RKO (cell line): ENCODE results near the gene STIMATE.
A peak's percentile ranks its signal among the peaks of the same experiment; 100 is the strongest.

Experiments
- DNase-seq: peaks from one replicate; pipeline ENCODE4 v3.0.0-alpha.2; 2016; ENCODE audit warnings: low spot score

The STIMATE gene

GRCh38 chr3:52866427-52866826 is 30.9 kb downstream of the STIMATE start:
- no peak for DNase-seq

- no peak for DNase-seq
Measured at GRCh38 chr3:52865994-52866393, 31.4 kb downstream of the STIMATE start.

DNA sequence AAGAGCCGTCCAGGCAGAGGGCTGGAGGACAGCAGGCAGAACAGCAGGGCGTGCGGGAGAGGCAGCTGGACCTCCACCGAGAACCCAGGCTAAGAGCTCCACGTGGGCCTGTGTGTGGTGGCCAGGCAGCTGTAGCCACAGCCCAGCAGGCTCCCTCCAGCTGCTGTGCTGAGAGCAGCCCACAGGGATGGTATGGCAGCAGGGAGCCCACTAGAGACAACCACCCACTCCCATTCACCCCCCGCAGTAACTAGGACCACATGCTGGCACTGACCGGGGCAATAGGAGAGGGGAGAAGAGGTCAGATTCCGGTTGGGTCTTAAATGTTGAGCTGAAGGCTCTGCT is 37.0 kb downstream of the STIMATE start:
- no peak for DNase-seq

- DNase-seq, result no peak
Measured at GRCh38 chr3:52859686-52860423, 37.5 kb downstream of the STIMATE start.

DNA sequence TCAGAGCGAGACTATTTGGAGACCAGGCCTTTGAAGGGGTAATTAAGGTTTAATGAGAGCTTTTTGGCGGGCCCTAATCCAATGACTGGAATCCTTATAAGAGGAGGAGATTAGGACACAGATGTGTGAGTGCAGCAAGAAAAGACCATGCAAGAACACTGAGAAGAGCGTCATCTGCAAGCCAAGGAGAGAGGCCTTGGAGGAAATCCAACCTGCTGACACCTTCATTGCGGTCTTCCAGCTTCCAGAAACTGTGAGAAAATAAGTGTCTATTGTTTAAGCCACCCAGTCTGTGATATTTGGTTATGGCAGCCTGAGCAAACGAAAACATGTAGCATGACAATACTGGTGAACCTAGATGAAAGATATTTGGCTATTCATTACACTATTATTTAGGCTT is 39.5 kb downstream of the STIMATE start:
- no peak for DNase-seq

DNA sequence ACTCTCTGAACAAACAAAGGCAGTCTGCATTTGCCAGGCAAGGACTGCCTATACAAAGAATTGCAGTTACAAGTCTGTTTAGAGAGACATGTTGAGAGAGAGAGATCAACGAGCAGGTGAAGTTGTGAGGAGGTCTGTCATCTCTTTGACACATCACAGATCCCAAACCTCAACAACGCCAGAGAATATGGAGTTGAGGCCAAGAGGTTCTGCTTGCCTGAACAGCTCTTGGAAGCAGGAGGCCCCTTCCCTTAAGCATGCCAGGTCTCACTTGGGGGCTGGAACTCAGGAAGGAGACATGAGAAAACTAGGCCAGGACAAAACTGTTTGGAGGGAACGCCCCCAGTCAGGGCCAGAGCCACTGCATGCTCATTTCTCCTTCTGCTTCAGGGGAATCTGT is 40.2 kb downstream of the STIMATE start:
- DNase-seq, result no peak

- DNase-seq, result no peak
Measured at GRCh38 chr3:52856666-52857065, 40.7 kb downstream of the STIMATE start.

- no peak for DNase-seq
Measured at GRCh38 chr3:52854013-52854412, 43.3 kb downstream of the STIMATE start.

GRCh38 chr3:52852419-52852818 is 44.9 kb downstream of the STIMATE start:
- DNase-seq, result no peak

GRCh38 chr3:52851348-52851747 is 46.0 kb downstream of the STIMATE start:
- DNase-seq, result peak; percentile 66

DNA sequence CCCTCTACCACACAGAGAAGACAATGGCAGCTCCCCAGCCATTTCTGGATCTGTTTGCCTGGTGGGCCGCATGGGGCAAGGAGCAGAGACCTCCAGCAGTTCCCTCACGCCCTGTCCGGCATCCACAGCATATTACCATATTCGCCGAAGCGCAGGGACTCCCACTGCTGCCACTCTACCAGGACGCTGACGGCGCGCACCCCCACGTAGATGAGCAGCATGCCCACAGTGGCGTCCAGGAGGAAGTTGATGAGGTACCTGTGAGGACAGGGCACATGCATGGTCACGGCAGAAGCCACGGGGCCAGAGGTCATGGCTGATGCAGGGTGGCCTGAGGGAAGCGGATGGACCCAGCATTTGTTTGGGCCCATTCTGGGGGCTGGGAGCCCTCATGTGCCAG is 47.7 kb downstream of the STIMATE start:
- no peak for DNase-seq

DNA sequence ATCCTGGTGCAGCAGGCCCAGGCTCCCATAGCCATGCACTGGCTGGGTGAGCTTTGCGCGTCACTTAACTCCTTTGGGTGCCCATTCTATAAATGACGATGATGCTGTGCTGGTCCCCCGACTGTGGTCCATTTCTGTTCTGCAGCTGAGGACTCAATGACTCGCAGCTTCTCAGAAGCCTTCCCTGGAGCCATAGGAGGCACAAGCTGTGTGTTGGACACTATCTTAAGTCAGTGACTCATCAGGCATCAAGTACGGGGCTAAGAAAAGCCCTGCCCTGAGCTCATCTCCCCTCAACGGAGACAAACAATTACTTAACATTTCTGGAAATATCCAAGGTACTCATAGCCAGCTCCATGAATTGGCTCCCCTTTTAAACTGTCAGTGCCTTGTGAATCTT is 48.7 kb downstream of the STIMATE start:
- DNase-seq, result peak; percentile 55

GRCh38 chr3:52847726-52848125 is 49.6 kb downstream of the STIMATE start:
- no peak for DNase-seq

DNA sequence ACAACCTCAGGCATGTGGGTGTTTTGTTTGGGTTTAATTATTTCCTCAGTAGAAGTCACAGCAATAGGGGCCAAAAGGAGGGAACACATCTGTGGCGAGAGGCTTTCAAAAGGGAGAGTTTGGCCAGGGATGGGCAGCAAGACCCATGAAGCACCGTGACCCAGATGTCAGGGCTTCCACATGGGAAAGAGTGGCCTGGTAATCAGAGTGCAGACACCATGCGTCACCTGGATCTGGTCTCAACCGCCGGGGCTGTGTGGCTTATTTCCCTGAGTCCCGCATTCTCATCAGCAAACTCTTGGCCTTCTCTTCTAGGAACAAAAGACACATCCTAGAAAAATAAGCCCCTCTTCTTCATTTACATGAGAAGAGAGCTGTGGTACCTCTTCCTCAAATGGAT is 50.1 kb downstream of the STIMATE start:
- no peak for DNase-seq

- no peak for DNase-seq
Measured at GRCh38 chr3:52846432-52846965, 50.8 kb downstream of the STIMATE start.

- no peak for DNase-seq
Measured at GRCh38 chr3:52845691-52846431, 51.5 kb downstream of the STIMATE start.

- no peak for DNase-seq
Measured at GRCh38 chr3:52845157-52845556, 52.2 kb downstream of the STIMATE start.

- DNase-seq, result no peak
Measured at GRCh38 chr3:52844290-52844975, 52.9 kb downstream of the STIMATE start.

DNA sequence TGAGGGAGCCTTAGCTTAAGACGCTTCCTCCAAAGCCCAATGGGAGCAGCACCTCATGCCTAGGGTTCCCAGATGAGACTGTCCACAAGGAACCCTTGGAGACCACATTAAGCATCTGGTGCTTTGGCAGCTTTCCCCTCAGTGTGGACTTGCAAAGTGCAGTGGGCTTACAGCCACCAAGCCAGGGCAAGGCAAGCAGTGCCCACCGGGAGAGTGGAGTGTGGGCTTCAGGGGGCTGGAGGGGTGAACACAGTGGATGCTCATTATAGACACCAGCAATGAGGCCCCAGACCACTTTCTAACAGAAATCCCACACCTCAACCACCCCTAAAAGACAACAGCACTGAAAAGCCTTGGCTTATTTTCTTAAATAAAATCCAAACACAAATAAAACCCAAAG is 53.5 kb downstream of the STIMATE start:
- no peak for DNase-seq

GRCh38 chr3:52843108-52843865 is 54.1 kb downstream of the STIMATE start:
- no peak for DNase-seq

GRCh38 chr3:52842424-52842823 is 54.9 kb downstream of the STIMATE start:
- no peak for DNase-seq

DNA sequence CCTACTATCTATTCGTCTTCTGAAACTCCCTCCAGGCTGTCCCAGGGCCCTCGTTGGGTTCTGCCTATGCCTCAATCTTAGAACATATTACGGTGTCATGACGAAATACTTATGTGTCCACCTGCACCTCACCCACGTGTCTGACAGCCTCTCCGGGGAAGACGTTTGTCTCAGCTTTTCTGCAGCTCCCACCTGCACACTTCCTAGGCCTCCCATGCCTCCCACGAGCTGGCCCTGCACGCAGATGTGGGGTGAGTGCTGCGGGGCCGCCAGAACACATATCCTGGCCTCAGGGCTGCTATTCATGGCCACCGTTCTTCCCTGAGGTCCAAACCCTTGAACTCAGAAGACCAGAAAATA is 55.4 kb downstream of the STIMATE start:
- no peak for DNase-seq
